GM19455 (cell line): ENCODE data around the gene RAB33B.
A peak's percentile ranks its signal among the peaks of the same experiment; 100 is the strongest.
"Not testable (repeated sequence)": the region's sequence is repeated elsewhere in the genome, so short reads cannot be mapped to it uniquely, and the experiment has no call there.

ENCODE experiments used
- ATAC-seq: cut with Tn5 transposase; IDR thresholded peaks from one replicate; pipeline ENCODE4 v1.9.1; 2021; ENCODE audit not compliant: unreplicated experiment

RAB33B gene

GRCh38 chr4:139454111-139455045 lies at the start of gene RAB33B:
Gene RAB33B, plus strand, starts transcription at chr4:139454121. Its CDS starts 75 bp downstream, at chr4:139454196.
- peak; percentile 13 for ATAC-seq

- no peak for ATAC-seq
Observed at GRCh38 chr4:139410312-139410711, 43.6 kb upstream of the RAB33B start.

GRCh38 chr4:139414671-139415210 lies 39.2 kb upstream of the RAB33B start:
- ATAC-seq: not testable (repeated sequence)

- no peak for ATAC-seq
Observed at GRCh38 chr4:139416073-139416673, 37.7 kb upstream of the RAB33B start.

GRCh38 chr4:139419388-139419914 lies 34.5 kb upstream of the RAB33B start:
- no peak for ATAC-seq

GRCh38 chr4:139420652-139421051 lies 33.3 kb upstream of the RAB33B start:
- no peak for ATAC-seq

- ATAC-seq: no peak
Observed at GRCh38 chr4:139436122-139436521, 17.8 kb upstream of the RAB33B start.

GRCh38 chr4:139438141-139438540 lies 15.8 kb upstream of the RAB33B start:
- no peak for ATAC-seq

GRCh38 chr4:139441029-139441428 lies 12.9 kb upstream of the RAB33B start:
- no peak for ATAC-seq

- no peak for ATAC-seq
Observed at GRCh38 chr4:139443661-139444060, 10.3 kb upstream of the RAB33B start.

- ATAC-seq: not testable (repeated sequence)
Observed at GRCh38 chr4:139444881-139445280, 9.0 kb upstream of the RAB33B start.

- ATAC-seq: not testable (repeated sequence)
Observed at GRCh38 chr4:139447078-139447477, 6.8 kb upstream of the RAB33B start.

- no peak for ATAC-seq
Observed at GRCh38 chr4:139450586-139450985, 3.3 kb upstream of the RAB33B start.

- ATAC-seq: no peak
Observed at GRCh38 chr4:139451997-139452396, 1.9 kb upstream of the RAB33B start.

GRCh38 chr4:139453041-139453370 lies 915 bp upstream of the RAB33B start:
- peak; percentile 47 for ATAC-seq

- ATAC-seq: peak; percentile 89
Observed at GRCh38 chr4:139453371-139454110, 380 bp upstream of the RAB33B start.

GRCh38 chr4:139455126-139455538 lies 1.2 kb downstream of the RAB33B start:
- no peak for ATAC-seq

GRCh38 chr4:139457318-139457717 lies 3.4 kb downstream of the RAB33B start:
- no peak for ATAC-seq

- no peak for ATAC-seq
Observed at GRCh38 chr4:139458543-139458942, 4.6 kb downstream of the RAB33B start.

GRCh38 chr4:139458999-139459398 lies 5.1 kb downstream of the RAB33B start:
- no peak for ATAC-seq

GRCh38 chr4:139460565-139460964 lies 6.6 kb downstream of the RAB33B start:
- no peak for ATAC-seq
